Ectodermal cell (in vitro differentiated cells): ENCODE measurements around the gene MORN5.

Experiments
- H3K27ac ChIP-seq: 2 replicates; pipeline ENCODE4 v1.7.0; 2013; ENCODE audit warnings: mild to moderate bottlenecking, low read depth, low read length; ENCODE audit not compliant: insufficient read depth, poor library complexity, severe bottlenecking
- H3K27me3 ChIP-seq: 2 replicates; pipeline ENCODE4 v1.7.0; 2013; ENCODE audit warnings: mild to moderate bottlenecking, low read length; ENCODE audit not compliant: insufficient read depth, control insufficient read depth, poor library complexity, severe bottlenecking
- H3K36me3 ChIP-seq: one replicate; pipeline ENCODE4 v1.7.0; 2013; ENCODE audit warnings: low read length; ENCODE audit not compliant: control insufficient read depth, insufficient read depth
- H3K4me1 ChIP-seq: one replicate; pipeline ENCODE4 v1.7.0; 2013; ENCODE audit warnings: low read length; ENCODE audit not compliant: control insufficient read depth, insufficient read depth
- H3K4me3 ChIP-seq: 2 replicates; pipeline ENCODE4 v1.7.0; 2013; ENCODE audit warnings: low read depth, low read length, control low read depth; ENCODE audit not compliant: insufficient read depth
- H3K9me3 ChIP-seq: 2 replicates; pipeline ENCODE4 v1.7.0; 2013; ENCODE audit warnings: mild to moderate bottlenecking, low read length, moderate library complexity; ENCODE audit not compliant: control insufficient read depth
- WGBS, 2 experiments: methylation state at CpG; one replicate each; pipeline ENCODE4 v1.1.7; 2013; ENCODE audit warnings: missing lambda C conversion rate in 2 of 2; 5-methylcytosine and 5-hydroxymethylcytosine counted together

Gene MORN5

DNA sequence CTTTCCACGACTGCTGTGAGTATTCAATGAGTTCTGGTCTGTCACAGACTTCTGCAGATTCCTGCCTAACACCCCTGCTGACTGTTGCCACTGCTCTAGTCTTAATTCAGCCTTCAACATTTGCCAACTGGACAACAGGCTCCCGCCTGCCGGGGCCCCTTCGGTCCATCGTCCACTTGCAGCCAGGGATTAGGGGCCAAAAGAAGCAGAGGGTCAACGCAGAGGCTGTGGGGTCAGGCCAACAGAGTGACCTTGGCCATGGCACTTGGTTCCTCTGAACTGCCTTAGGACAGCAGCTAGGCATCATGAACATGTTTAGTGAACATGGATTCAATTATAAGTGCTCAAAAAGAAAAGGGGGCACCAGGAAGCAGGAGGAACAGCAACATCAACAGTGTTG lies 28.7 kb downstream of the MORN5 start:
- no peak overlapping the region for H3K4me3 ChIP-seq
- no peaks in the 10 kb centered on the region for H3K4me1 ChIP-seq
- H3K27ac ChIP-seq = no peak overlapping the region
- no peaks in the 10 kb centered on the region for H3K27me3 ChIP-seq
- 90 to 94% methylated on average over 6 of the region's 6 CpGs for WGBS, 2 experiments
- no peaks in the 10 kb centered on the region for H3K36me3 ChIP-seq
- H3K9me3 ChIP-seq = no peaks in the 10 kb centered on the region

DNA sequence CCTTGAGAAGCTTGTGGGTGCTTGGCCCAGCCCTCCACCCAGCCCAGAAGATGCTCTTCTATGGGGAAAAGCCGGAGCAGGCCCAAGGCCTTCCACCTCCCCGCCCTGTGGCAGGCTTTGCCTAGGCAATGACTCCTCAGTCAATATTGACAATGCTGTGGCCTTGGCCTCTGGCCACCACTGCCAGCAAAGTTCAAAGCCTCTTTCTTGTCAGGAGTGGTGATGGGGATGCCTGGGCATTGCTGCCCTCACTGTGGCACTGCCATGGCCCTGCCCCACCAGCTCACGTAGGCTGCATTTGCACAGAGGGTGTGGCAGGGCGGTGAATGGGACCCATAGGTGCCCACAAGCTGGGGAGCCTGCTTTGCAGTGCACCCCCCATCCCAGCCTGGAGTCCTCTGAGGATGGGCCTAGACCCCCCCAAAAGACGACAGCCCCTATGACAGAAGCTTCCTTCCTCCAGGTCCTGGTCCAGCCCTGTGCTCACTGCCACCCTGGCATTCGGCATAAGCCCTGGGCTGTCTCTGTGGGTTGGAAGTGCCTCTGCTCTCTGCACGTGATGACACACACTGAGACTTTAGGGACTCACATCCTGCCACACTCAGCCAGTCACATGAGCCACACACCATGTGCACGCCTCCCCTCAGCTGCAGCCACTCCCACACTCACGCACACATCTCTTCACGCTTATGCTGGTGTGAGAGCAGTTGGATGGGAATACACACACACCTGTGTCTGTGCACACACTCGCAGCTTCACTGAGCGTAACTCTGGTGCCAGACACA lies 31.1 kb downstream of the MORN5 start:
- Histone ChIP-seq H3K4me1 (no peaks in the 10 kb centered on the region), H3K4me3 (no peak overlapping the region), H3K27me3 (no peaks in the 10 kb centered on the region), H3K36me3 (no peaks in the 10 kb centered on the region), H3K27ac (no peak overlapping the region), H3K9me3 (no peaks in the 10 kb centered on the region)
- WGBS, 2 experiments = 93% methylated on average over 12 of the region's 12 CpGs

DNA sequence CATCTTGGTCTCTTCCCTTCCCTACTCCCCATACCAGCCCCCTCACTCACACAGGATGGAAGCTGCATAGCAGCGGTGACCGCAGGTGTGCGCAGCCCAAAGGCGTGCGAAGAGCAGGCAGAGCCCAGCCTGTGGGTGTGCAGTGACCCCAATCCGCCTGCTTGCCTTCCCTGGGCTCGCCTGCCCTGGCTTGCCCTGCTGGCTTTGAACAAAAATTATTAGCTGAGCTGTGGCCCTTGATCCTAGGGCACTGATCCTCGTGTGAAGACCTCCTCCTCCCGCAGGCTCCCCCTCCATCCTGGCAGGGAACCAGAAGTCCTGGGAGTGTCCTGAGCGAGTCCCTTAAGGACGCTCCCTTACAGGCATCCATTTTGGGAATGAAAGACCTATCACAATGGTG lies 31.9 kb downstream of the MORN5 start:
- no peaks in the 10 kb centered on the region for H3K4me1 ChIP-seq
- 85 to 88% methylated on average over 11 of the region's 11 CpGs for WGBS, 2 experiments
- no peak overlapping the region for H3K27ac ChIP-seq
- no peak overlapping the region for H3K4me3 ChIP-seq
- no peaks in the 10 kb centered on the region for H3K27me3 ChIP-seq
- no peaks in the 10 kb centered on the region for H3K36me3 ChIP-seq
- H3K9me3 ChIP-seq = no peaks in the 10 kb centered on the region

DNA sequence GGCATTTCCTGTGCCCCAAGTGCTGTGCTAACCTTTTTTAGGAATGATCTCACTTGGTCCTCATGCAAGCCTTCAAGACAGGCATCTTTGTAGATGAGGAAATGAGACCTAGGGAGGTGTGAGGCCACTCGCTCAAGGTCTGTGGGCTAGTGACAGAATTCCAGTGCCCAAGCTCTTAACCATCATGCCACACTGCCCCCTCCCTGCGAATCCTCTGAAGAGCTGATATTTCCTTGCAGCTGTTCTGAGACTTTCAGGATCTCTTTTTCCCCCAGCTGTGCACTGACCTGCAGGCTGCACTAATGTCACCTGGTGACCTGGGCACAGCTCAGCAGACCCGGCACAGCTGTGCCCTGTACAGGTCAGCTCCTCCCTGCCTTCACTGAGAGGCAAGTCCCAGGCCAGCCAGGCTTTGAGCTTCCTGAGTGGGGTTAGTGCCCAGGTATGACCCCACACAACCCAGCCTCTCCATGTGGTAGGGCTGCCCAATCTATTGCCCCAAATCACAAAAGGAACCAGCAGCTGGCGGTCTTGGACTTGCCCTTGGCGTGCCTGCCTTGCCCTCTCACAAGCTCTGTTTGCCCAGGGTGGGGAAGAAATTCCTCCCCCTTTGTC lies 32.7 kb downstream of the MORN5 start:
- H3K9me3 ChIP-seq = no peaks in the 10 kb centered on the region
- no peaks in the 10 kb centered on the region for H3K4me1 ChIP-seq
- no peaks in the 10 kb centered on the region for H3K36me3 ChIP-seq
- no peaks in the 10 kb centered on the region for H3K27me3 ChIP-seq
- H3K4me3 ChIP-seq = no peak overlapping the region
- 87 to 88% methylated on average over 5 of the region's 5 CpGs for WGBS, 2 experiments
- no peak overlapping the region for H3K27ac ChIP-seq

DNA sequence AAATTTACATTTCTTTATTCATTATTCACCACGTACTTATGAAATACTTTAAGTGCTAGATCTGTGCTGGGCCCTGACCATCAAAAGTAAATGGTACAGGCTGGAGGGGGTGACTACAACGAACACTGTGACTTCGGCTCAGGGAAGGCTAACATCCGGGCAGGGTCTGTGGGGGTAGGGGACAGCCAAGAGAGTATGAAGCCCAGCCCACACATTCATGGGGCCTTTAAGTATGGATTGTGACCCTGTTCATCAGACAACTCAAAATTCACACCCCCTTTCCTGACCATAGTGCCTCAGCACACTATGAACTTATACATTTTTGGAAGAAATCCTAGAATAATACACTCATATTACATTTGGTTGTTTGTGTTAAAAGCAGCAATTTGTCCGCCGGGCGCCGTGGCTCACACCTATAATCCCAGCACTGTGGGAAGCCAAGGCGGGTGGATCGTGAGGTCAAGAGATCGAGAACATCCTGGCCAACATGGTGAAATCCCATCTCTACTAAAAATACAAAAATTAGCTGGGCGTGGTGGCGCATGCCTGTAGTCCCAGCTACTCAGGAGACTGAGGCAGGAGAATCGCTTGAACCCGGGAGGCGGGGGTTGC lies 33.3 kb downstream of the MORN5 start:
- 84 to 88% methylated on average over 16 of the region's 16 CpGs for WGBS, 2 experiments
- Histone ChIP-seq H3K36me3 (no peaks in the 10 kb centered on the region), H3K9me3 (no peaks in the 10 kb centered on the region), H3K27me3 (no peaks in the 10 kb centered on the region), H3K4me1 (peaks cover 4% of the 10 kb centered on the region), H3K4me3 (no peak overlapping the region), H3K27ac (no peak overlapping the region)

DNA sequence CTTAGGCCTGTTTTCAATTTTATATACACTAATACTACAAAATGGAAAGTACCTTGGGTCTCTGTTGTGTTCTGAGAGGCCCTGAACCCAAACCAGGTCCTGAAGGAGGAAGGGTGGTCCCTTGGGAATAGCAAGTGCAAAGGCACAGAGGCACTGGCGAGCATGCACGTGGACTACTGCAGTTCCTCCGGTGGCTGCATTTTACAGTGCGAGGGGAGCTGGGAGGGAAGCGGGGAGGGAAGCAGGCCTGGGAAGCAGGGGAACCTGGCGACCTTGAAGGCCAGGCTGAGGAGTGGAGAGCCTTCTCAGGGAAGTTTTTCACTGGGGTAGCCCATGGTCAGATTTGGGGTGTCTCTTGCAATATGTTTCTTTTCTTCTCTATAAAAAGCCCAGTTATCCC lies 33.9 kb downstream of the MORN5 start:
- WGBS, 2 experiments = 79 to 86% methylated on average over 6 of the region's 6 CpGs

DNA sequence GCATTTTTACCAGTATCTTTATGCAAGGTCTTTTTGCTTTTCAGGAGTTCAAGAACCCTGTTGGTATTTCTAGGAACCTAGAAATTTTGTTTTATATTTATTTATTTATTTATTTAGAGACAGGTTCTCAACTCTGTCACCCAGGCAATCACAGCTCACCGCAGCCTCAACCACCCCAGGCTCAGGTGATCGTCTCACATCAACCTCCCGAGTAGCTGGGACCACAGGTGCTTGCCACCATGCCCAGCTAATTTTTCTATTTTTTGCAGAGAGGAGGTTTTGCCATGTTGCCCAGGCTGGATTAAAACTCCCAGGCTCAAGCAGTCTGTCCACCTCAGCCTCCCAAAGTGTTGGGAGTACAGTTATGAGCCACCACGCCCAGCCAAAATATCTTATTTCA lies 36.2 kb downstream of the MORN5 start:
- no peaks in the 10 kb centered on the region for H3K27me3 ChIP-seq
- WGBS, 2 experiments = 83 to 88% methylated on average over 4 of the region's 4 CpGs
- H3K36me3 ChIP-seq = no peaks in the 10 kb centered on the region
- H3K4me1 ChIP-seq = peaks cover 7% of the 10 kb centered on the region
- no peak overlapping the region for H3K4me3 ChIP-seq
- H3K27ac ChIP-seq = no peak overlapping the region
- H3K9me3 ChIP-seq = no peaks in the 10 kb centered on the region

More for the DNA sequence above, 33.9 kb downstream of the MORN5 start:
- H3K36me3 ChIP-seq = no peaks in the 10 kb centered on the region
- H3K4me1 ChIP-seq = peaks cover 7% of the 10 kb centered on the region
- H3K9me3 ChIP-seq = no peaks in the 10 kb centered on the region
- H3K4me3 ChIP-seq = no peak overlapping the region
- no peaks in the 10 kb centered on the region for H3K27me3 ChIP-seq
- H3K27ac ChIP-seq = no peak overlapping the region

DNA sequence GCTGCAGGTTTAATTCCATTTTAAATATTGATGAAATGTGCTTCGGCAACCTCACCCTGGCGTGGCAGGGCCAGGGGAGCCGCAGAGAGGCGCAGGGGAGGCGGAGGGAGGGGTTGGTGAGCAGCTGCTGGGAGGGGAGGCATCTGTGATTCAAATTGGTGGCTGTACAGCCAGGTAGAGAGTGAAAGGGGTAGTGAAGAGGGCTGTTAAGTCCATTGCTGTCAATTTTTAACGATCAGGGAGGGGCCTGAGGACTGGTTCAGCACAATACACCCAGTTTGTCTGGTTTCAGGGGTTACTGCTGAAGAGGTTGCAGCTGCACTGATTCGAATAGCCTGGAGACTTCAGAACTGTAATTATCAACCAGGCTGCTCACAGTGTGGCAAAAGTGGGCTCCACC lies 37.7 kb downstream of the MORN5 start:
- WGBS, 2 experiments = 77 to 79% methylated on average over 7 of the region's 7 CpGs
- no peak overlapping the region for H3K27ac ChIP-seq

DNA sequence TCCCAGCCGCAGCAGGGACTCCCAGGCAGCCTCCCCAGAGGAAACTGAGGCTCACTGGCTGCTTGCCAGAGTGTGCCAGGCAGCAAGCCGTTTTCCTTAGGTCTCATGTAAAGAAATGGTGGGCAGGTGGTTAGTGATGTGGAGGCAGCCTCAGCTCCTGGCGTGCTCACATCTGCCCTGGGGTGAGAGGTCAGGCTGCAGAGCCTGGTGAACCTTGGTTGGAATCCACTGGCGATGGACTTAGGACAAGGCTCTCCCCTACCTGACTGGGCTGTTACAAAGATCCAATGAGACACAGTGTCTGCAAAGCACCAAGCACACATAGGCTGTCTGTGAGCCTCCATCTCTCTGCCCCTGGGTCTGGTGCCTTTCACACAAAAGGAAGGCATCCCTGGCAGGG lies 38.2 kb downstream of the MORN5 start:
- 83 to 87% methylated on average over 4 of the region's 4 CpGs for WGBS, 2 experiments
- H3K27ac ChIP-seq = no peak overlapping the region
- H3K4me3 ChIP-seq = no peak overlapping the region
- H3K9me3 ChIP-seq = no peaks in the 10 kb centered on the region
- H3K36me3 ChIP-seq = no peaks in the 10 kb centered on the region
- H3K27me3 ChIP-seq = no peaks in the 10 kb centered on the region
- H3K4me1 ChIP-seq = peaks cover 7% of the 10 kb centered on the region

More for the DNA sequence above, 37.7 kb downstream of the MORN5 start:
- no peaks in the 10 kb centered on the region for H3K36me3 ChIP-seq
- peaks cover 7% of the 10 kb centered on the region for H3K4me1 ChIP-seq
- H3K4me3 ChIP-seq = no peak overlapping the region
- no peaks in the 10 kb centered on the region for H3K27me3 ChIP-seq
- H3K9me3 ChIP-seq = no peaks in the 10 kb centered on the region

DNA sequence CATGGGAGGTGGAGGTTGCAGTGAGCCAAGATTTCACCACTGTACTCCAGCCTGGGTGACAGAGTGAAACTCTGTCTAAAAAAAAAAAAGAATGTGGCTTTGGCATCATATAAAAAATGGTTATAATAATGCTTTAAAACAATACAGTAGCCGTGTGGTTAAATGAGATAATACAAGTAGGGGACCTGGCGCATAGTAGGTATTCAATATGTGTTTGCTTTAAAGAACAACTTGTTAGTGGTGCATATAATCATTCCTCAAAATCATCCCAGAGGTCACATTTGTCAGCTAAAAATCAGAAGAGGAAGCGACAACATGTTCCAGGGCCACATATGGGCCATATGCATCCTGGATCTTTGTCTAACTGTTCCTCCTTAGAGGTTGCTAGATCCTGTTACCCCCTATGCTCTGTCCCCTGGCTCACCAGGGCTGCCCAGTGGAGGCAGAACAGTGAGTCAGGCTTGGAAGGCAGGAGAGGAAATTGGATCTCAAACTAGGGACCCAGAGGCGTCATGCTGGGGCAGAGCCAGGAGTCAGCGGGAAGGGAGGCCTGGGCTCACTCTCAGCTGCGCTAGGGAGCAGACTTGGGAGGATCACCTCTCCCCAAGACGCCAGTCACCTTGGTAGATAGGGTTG lies 41.4 kb downstream of the MORN5 start:
- H3K27me3 ChIP-seq = no peaks in the 10 kb centered on the region
- peaks cover 7% of the 10 kb centered on the region for H3K4me1 ChIP-seq
- no peak overlapping the region for H3K4me3 ChIP-seq
- no peaks in the 10 kb centered on the region for H3K9me3 ChIP-seq
- H3K27ac ChIP-seq = no peak overlapping the region
- WGBS, 2 experiments = 94 to 96% methylated on average over 6 to 7 of the region's 7 CpGs
- no peaks in the 10 kb centered on the region for H3K36me3 ChIP-seq
